Choroid plexus epithelial cell (primary cell): ENCODE results near the gene IFNA14.

Experiments
- DNase-seq: peaks from one replicate; pipeline ENCODE4 v3.0.0-alpha.2; 2010; ENCODE audit warnings: low read depth
- H3K4me3 ChIP-seq: 2 replicates; pipeline ENCODE4 v1.5.1; 2011; ENCODE audit warnings: low read depth, mild to moderate bottlenecking, control low read depth, low read length, moderate library complexity
- TF ChIP-seq, protein P1 (sequence below): conservative IDR thresholded peaks from 2 replicates; pipeline ENCODE4 v1.5.1; 2011; ENCODE audit warnings: low read depth, mild to moderate bottlenecking, control low read depth, inconsistent platforms, low read length, moderate library complexity

IFNA14 gene

DNA sequence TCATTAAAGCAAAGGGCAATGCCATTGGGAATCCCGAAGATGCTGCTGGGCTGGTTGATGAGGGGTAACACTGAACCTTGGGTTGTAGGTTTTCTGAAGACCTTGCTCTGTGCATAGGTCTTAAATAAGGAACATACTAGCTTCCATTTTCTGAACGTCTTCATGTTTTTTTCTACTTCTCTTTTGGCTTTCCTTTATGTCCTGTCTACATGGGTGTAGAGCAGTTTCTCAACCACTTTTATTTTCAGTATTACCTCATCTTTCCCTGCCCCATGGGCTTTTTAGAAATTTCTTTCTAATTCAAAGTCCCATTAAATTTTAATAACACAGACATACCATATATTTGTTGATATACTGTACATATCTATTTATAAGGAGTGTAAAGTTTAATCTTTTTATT is at the start of gene IFNA14:
TSS of gene IFNA14 (minus strand) at position 95 of the 400 bp plus-strand sequence. CDS start at position 25, 70 bp downstream.
- no peak within 1 kb of the TSS for H3K4me3 ChIP-seq
- TF ChIP-seq, protein P1, sequence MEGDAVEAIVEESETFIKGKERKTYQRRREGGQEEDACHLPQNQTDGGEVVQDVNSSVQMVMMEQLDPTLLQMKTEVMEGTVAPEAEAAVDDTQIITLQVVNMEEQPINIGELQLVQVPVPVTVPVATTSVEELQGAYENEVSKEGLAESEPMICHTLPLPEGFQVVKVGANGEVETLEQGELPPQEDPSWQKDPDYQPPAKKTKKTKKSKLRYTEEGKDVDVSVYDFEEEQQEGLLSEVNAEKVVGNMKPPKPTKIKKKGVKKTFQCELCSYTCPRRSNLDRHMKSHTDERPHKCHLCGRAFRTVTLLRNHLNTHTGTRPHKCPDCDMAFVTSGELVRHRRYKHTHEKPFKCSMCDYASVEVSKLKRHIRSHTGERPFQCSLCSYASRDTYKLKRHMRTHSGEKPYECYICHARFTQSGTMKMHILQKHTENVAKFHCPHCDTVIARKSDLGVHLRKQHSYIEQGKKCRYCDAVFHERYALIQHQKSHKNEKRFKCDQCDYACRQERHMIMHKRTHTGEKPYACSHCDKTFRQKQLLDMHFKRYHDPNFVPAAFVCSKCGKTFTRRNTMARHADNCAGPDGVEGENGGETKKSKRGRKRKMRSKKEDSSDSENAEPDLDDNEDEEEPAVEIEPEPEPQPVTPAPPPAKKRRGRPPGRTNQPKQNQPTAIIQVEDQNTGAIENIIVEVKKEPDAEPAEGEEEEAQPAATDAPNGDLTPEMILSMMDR: no peak
- DNase-seq: no peak

DNA sequence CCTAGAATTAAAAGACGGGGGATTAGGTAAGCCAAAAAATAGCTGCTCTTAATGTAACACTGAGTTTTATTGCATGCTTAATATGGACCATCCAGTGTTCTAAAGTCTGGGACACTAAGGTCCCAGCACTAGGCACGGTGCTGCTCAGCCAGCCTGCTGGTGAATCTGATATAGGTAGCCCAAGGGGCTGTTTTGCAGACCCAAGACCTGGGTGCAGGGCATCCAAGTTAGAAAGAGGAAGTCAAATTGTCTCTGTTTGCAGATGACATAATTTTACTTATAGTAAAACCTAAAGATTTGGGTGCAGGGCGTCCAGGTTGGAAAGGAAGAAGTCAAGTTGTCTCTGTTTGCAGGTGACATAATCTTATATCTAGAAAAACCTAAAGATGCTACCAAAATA is 47.5 kb upstream of the IFNA14 start:
- TF ChIP-seq, protein P1: no peak
- H3K4me3 ChIP-seq: no peak overlapping the region

DNA sequence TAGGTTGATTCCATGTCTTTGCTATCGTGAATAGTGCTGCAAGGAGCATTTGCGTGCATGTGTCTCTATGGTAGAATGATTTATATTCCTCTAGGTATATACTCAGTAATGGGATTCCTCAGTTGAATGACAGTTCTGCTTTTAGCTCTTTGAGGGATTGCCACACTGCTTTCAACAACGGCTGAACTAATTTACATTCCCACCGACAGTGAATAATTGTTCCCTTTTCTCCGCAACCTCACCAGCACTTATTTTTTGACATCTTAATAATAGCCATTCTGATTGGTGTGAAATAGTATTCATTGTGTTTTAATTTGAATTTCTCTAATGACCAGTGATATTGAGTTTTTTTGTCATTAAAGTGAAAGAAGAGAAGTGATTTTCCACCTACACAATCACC is 46.9 kb upstream of the IFNA14 start:
- TF ChIP-seq, protein P1: no peak
- no peak for DNase-seq
- no peak overlapping the region for H3K4me3 ChIP-seq

More for the DNA sequence above, 47.5 kb upstream of the IFNA14 start:
- no peak for DNase-seq

GRCh38 chr9:21286099-21286498 is 46.3 kb upstream of the IFNA14 start:
- H3K4me3 ChIP-seq: no peak overlapping the region
- DNase-seq: no peak
- TF ChIP-seq, protein P1: no peak

DNA sequence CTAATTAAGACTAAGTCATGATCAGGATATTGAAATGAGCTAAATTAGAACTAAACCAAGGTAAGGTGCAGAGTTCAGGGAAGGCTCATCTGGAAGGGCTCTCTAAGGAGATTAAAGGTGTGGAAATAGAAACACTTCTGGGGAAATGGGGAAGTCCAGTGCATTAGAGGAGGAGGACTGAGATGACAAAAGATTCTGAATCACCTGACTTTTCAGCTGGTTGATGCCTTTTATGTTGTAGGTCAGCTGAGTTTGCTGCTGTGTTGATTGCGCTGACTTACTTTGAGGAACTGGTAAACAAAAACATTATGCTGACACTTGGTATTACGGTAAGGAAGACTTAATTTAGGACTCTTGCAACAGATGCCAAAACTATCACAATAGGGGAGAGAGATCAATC is 41.5 kb upstream of the IFNA14 start:
- no peak overlapping the region for H3K4me3 ChIP-seq
- TF ChIP-seq, protein P1: no peak
- DNase-seq: no peak

GRCh38 chr9:21268347-21268657 is 28.5 kb upstream of the IFNA14 start:
- no peak for DNase-seq
- TF ChIP-seq, protein P1: no peak
- no peak overlapping the region for H3K4me3 ChIP-seq

- TF ChIP-seq, protein P1: no peak
- no peak overlapping the region for H3K4me3 ChIP-seq
- DNase-seq: no peak
Measured at GRCh38 chr9:21267485-21268346, 27.9 kb upstream of the IFNA14 start.
